ENCODE results near the gene KCNK7. TPM values are rescaled to one million over a fixed set of nuclear protein-coding genes. Genes with fewer than 3 reads are reported as not detected.
A peak's percentile ranks its signal among the peaks of the same experiment; 100 is the strongest.

The KCNK7 gene
- total RNA-seq, 1 donor from 2014 or later = 0.17 TPM

DNA sequence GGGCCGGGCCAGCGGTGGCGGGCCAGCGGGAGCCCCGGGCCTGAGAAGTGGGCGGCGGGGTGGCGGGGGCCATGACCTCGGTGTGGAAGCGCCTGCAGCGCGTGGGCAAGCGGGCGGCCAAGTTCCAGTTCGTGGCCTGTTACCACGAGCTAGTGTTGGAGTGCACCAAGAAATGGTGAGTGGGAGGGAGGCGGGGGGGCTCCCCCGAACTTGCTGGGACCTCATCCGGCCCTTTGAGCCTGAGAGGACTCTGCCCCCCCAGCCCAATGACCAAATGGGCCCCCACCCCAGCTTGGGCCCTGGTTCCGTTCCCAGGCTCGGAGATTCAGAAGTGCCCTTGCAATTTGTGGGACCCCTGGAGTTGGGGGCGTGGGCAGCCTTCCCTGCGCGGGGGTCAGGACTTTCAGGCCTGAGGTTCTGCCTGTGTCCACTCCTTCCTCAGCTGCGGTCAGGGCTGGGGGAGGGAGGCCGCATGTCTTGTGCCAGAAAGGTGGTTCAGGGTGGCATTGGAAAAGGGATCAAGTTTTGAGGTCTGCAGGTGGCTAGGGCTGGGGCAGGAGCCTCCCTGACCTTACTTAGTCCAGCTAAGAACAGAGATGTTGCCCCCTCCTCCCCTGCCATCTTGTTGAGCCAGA, 19.3 kb downstream of the KCNK7 start:
- H3K4me3 ChIP-seq (ENCODE audit: low read depth, low read length) = peak overlapping the region; percentile 61
- TF ChIP-seq, protein P1, sequence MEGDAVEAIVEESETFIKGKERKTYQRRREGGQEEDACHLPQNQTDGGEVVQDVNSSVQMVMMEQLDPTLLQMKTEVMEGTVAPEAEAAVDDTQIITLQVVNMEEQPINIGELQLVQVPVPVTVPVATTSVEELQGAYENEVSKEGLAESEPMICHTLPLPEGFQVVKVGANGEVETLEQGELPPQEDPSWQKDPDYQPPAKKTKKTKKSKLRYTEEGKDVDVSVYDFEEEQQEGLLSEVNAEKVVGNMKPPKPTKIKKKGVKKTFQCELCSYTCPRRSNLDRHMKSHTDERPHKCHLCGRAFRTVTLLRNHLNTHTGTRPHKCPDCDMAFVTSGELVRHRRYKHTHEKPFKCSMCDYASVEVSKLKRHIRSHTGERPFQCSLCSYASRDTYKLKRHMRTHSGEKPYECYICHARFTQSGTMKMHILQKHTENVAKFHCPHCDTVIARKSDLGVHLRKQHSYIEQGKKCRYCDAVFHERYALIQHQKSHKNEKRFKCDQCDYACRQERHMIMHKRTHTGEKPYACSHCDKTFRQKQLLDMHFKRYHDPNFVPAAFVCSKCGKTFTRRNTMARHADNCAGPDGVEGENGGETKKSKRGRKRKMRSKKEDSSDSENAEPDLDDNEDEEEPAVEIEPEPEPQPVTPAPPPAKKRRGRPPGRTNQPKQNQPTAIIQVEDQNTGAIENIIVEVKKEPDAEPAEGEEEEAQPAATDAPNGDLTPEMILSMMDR (conservative IDR thresholded peaks at IDR 0.05; ENCODE audit: low read depth, low read length) = no peak
- no peak for DNase-seq (ENCODE audit: low read depth)

DNA sequence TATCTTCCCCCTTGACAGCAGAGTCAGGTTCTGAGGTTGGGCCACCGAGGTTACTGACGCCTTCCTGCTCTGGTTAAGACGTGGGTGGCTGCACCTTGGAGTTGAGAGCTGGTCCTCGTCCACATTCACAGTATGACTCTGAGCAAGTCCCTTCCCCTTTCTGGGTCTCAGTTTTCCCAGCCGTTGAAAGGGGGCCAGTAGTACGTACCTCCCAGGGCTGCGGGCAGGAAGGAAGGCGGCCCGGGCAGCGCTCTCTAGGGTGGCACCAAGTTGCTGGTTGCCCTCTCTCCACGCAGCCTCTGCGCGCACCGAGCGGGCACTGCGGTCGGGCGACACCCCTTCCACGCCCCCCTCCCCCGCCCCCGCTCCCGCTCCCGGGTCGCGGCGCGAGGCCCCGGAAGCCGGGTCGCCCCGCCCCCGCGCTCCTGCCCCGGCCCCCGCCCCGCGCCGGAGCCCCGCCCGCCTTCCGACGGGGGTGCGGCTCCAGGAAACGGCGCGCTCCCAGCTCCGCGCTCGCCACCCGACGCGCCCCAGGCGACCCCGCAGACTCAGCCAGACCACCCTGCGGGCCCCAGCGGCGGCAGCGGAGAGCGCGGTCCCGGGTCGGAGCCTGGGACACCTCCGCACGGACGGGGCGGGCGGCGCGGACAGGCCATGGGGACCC, 19.9 kb downstream of the KCNK7 start, which contains the start of gene EHBP1L1:
Gene EHBP1L1, plus strand, starts transcription at position 486 of the 664 bp plus-strand sequence. CDS start 250 bp downstream, outside the sequence.
- TF ChIP-seq, protein P1 (conservative IDR thresholded peaks at IDR 0.05; ENCODE audit: low read depth, low read length) = no peak
- no peak for DNase-seq (ENCODE audit: low read depth)
- H3K4me3 ChIP-seq (ENCODE audit: low read depth, low read length) = peak within 1 kb of the TSS; percentile 61

DNA sequence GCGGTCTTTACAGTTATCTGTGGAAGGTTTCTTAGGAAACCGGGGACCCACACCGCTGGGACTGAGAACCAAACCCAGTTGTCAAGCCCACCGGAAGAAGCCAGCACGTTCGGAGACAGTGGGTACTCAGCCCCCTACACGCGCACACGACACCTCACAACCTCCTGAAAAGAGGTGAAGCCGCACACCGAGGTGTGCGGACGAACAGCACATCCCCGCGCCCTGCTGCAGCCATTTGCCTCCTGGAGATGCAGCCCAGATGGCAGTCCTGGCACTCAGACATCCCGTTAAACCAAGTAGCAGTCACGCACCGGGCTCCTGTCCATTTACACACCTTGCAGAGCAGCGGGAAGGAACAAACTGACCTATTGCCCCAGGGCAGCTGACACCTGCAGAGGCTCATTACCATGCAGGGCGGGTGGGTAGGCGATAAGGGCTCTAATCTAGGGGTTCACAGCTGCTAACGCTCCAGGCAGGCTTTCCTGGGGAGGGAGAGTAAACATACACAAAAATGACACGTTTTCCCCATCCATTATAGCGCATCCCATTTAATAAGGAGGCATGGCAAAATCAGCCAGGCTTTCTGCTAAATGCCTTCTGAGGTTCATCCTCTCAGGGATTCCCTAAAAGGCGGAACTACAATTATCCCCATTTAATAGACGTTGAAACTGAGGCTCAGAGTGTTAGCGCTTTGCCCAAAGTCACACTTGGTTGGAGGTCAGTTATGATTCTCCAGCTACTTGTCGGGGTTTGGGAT, 20.6 kb downstream of the KCNK7 start:
- TF ChIP-seq, protein P1 (conservative IDR thresholded peaks at IDR 0.05; ENCODE audit: low read depth, low read length) = no peak
- no peak for DNase-seq (ENCODE audit: low read depth)
- peak overlapping the region; percentile 47 for H3K4me3 ChIP-seq (ENCODE audit: low read depth, low read length)

DNA sequence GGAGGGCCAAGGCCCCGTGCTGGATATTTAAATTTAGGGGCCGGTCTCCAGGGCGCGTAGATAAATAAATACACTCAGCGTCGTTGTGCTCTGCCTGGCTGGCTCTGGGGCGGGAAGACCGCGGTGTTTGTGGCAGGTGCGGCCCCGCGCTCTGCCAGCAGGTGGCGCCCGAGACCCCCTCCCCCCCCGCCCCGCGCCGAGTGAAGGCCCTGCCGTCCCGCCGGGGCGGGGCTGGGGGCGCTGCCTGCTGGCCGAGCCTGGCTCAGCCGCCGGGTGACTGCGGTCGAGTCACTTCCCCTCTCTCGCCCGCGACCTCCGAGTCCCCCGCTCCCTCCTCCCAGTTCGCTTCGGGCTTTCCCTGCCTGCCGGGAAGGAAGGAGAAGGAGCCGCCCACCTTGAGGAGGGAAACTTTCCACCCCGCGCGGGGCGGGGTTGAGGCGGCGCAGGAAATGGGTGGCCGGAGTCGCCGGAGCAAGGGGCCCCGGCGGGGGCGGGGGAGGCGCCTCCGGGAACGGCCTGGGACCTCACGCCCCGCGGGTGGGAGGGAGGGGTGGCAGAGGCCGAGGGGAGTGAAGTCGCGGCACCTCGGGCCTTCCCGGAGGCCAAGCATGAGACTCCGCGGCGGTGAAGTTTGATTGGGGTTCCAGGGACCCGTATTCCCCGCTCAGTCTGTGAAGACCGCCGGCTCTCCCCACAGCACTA, 21.3 kb downstream of the KCNK7 start:
- no peak for DNase-seq (ENCODE audit: low read depth)
- TF ChIP-seq, protein P1 (conservative IDR thresholded peaks at IDR 0.05; ENCODE audit: low read depth, low read length) = peak; percentile 56
- H3K4me3 ChIP-seq (ENCODE audit: low read depth, low read length) = peak overlapping the region; percentile 84

DNA sequence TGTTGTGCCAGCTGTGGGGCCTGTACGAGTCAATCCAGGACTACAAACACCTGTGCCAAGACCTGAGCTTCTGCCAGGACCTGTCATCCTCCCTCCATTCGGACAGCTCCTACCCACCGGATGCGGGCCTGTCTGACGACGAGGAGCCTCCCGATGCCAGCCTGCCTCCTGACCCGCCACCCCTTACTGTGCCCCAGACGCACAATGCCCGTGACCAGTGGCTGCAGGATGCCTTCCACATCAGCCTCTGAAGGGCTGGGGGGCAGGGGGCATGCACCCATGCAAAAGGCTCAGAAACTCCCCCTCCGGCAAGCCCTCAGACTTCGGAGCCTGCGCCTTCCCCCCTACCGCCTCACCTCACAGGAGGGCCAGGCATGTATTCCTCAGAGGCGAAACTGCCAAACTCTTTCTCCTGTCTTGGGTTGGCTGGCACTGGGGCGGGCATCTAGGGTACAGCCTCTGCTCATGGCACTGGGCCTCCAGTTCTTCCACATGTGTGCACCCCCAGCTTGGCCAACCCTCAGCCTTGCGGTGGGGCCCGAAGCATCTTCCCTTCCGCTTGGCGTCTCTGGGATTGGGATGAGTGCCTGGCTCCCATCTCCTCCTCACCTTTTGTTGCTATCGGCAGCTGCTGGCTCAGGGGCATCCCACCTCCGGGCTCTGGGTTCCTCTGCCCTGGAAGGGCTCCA, 22.1 kb downstream of the KCNK7 start:
- H3K4me3 ChIP-seq (ENCODE audit: low read depth, low read length) = peak overlapping the region; percentile 84
- TF ChIP-seq, protein P1 (conservative IDR thresholded peaks at IDR 0.05; ENCODE audit: low read depth, low read length) = no peak
- no peak for DNase-seq (ENCODE audit: low read depth)

DNA sequence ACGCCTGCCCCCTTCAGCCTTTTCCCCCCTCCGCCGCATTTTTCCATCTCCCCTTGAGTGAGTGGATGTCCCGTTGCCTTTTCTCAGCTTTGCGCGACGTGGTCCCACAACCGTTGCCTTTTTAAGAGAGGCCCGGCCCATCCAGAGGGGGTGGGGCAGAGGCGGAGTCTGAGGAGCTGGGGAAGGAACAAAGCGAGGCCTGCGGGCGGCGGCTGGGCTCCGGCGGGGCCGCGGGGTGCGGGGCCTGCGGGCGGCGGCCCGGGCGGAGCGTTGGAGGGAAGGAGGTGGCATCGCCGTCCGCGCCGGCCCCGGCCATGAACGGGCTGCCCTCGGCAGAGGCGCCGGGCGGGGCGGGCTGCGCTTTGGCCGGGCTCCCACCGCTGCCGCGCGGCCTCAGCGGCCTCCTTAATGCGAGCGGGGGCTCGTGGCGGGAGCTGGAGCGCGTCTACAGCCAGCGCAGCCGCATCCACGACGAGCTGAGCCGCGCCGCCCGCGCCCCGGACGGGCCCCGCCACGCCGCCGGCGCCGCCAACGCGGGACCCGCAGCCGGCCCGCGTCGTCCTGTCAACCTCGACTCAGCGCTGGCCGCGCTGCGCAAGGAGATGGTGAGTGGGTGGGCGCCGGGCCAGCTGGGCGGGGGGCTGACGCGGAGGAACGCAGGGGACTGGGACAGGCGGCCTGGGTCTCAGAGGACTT, 23.1 kb downstream of the KCNK7 start, which contains the start of gene FAM89B:
Gene FAM89B, plus strand, starts transcription at position 183 of the 696 bp plus-strand sequence. Its CDS starts 132 bp downstream, at position 315.
- H3K4me3 ChIP-seq (ENCODE audit: low read depth, low read length) = peak within 1 kb of the TSS; percentile 84
- DNase-seq (ENCODE audit: low read depth) = no peak
- TF ChIP-seq, protein P1 (conservative IDR thresholded peaks at IDR 0.05; ENCODE audit: low read depth, low read length) = no peak

Measured in epithelial cell of proximal tubule (primary cell).